Measurements from ENCODE around the gene ZNF91. TPM values are rescaled to one million over a fixed set of nuclear protein-coding genes. Genes with fewer than 3 reads are reported as not detected.
"Not testable (repeated sequence)": the region's sequence is repeated elsewhere in the genome, so short reads cannot be mapped to it uniquely, and the experiment has no call there.

Gene ZNF91
- total RNA-seq, 1 donor from 2014 or later: 20.5 TPM

- H3K36me3 Mint-ChIP-seq (ENCODE audit: low read depth): peaks cover 69% of the 10 kb centered on the region
- no peak overlapping the region for H3K4me3 Mint-ChIP-seq
- no peaks in the 10 kb centered on the region for H3K27me3 Mint-ChIP-seq (ENCODE audit: insufficient read depth)
- intact Hi-C loops (cut with micrococcal nuclease): no loop called here
- no peak for DNase-seq (ENCODE audit: low spot score)
- peaks cover 70% of the 10 kb centered on the region for H3K9me3 Mint-ChIP-seq
- no peak overlapping the region for H3K27ac Mint-ChIP-seq
- H3K4me1 Mint-ChIP-seq (ENCODE audit: low read depth): no peaks in the 10 kb centered on the region
These were observed 9.9 kb downstream of the ZNF91 start for GRCh38 chr19:23385404-23385803.

GRCh38 chr19:23384858-23385257 lies 10.4 kb downstream of the ZNF91 start:
- Mint-ChIP-seq H3K9me3 (peaks cover 70% of the 10 kb centered on the region), H3K36me3 (ENCODE audit: low read depth) (peaks cover 69% of the 10 kb centered on the region), H3K27ac (no peak overlapping the region), H3K27me3 (ENCODE audit: insufficient read depth) (no peaks in the 10 kb centered on the region), H3K4me1 (ENCODE audit: low read depth) (no peaks in the 10 kb centered on the region), H3K4me3 (no peak overlapping the region)
- intact Hi-C loops (cut with micrococcal nuclease): no loop called here
- no peak for DNase-seq (ENCODE audit: low spot score)

- intact Hi-C loops (cut with micrococcal nuclease): no loop called here
- peaks cover 69% of the 10 kb centered on the region for H3K36me3 Mint-ChIP-seq (ENCODE audit: low read depth)
- H3K27me3 Mint-ChIP-seq (ENCODE audit: insufficient read depth): no peaks in the 10 kb centered on the region
- no peak overlapping the region for H3K27ac Mint-ChIP-seq
- no peaks in the 10 kb centered on the region for H3K4me1 Mint-ChIP-seq (ENCODE audit: low read depth)
- DNase-seq (ENCODE audit: low spot score): no peak
- no peak overlapping the region for H3K4me3 Mint-ChIP-seq
- peaks cover 70% of the 10 kb centered on the region for H3K9me3 Mint-ChIP-seq
These were observed 11.1 kb downstream of the ZNF91 start for GRCh38 chr19:23384166-23384565.

GRCh38 chr19:23382955-23383354 lies 12.3 kb downstream of the ZNF91 start:
- intact Hi-C loops (cut with micrococcal nuclease): no loop called here
- no peaks in the 10 kb centered on the region for H3K4me1 Mint-ChIP-seq (ENCODE audit: low read depth)
- H3K27ac Mint-ChIP-seq: no peak overlapping the region
- no peak for DNase-seq (ENCODE audit: low spot score)
- H3K27me3 Mint-ChIP-seq (ENCODE audit: insufficient read depth): no peaks in the 10 kb centered on the region
- peaks cover 64% of the 10 kb centered on the region for H3K36me3 Mint-ChIP-seq (ENCODE audit: low read depth)
- H3K9me3 Mint-ChIP-seq: peaks cover 59% of the 10 kb centered on the region
- no peak overlapping the region for H3K4me3 Mint-ChIP-seq

- Mint-ChIP-seq H3K27me3 (ENCODE audit: insufficient read depth) (no peaks in the 10 kb centered on the region), H3K36me3 (ENCODE audit: low read depth) (peaks cover 60% of the 10 kb centered on the region), H3K9me3 (peaks cover 60% of the 10 kb centered on the region), H3K27ac (no peak overlapping the region), H3K4me1 (ENCODE audit: low read depth) (no peaks in the 10 kb centered on the region), H3K4me3 (no peak overlapping the region)
- no peak for DNase-seq (ENCODE audit: low spot score)
- intact Hi-C loops (cut with micrococcal nuclease): no loop called here
These were observed 14.2 kb downstream of the ZNF91 start for GRCh38 chr19:23381114-23381513.

GRCh38 chr19:23379671-23380070 lies 15.6 kb downstream of the ZNF91 start:
- H3K27me3 Mint-ChIP-seq (ENCODE audit: insufficient read depth); H3K4me3 Mint-ChIP-seq; intact Hi-C loops (cut with micrococcal nuclease); H3K4me1 Mint-ChIP-seq (ENCODE audit: low read depth); DNase-seq (ENCODE audit: low spot score); H3K27ac Mint-ChIP-seq: not testable (repeated sequence)
- peaks cover 62% of the 10 kb centered on the region for H3K36me3 Mint-ChIP-seq (ENCODE audit: low read depth)
- H3K9me3 Mint-ChIP-seq: peaks cover 61% of the 10 kb centered on the region

- Mint-ChIP-seq H3K4me3 (no peak overlapping the region), H3K27me3 (ENCODE audit: insufficient read depth) (no peaks in the 10 kb centered on the region), H3K9me3 (peaks cover 57% of the 10 kb centered on the region), H3K36me3 (ENCODE audit: low read depth) (peaks cover 60% of the 10 kb centered on the region), H3K4me1 (ENCODE audit: low read depth) (no peaks in the 10 kb centered on the region), H3K27ac (no peak overlapping the region)
- DNase-seq (ENCODE audit: low spot score): no peak
- intact Hi-C loops (cut with micrococcal nuclease): no loop called here
These were observed 16.3 kb downstream of the ZNF91 start for GRCh38 chr19:23378948-23379347.

GRCh38 chr19:23377276-23377675 lies 18.0 kb downstream of the ZNF91 start:
- Mint-ChIP-seq H3K4me3 (no peak overlapping the region), H3K9me3 (peaks cover 60% of the 10 kb centered on the region), H3K4me1 (ENCODE audit: low read depth) (no peaks in the 10 kb centered on the region), H3K27ac (no peak overlapping the region), H3K27me3 (ENCODE audit: insufficient read depth) (no peaks in the 10 kb centered on the region), H3K36me3 (ENCODE audit: low read depth) (peaks cover 59% of the 10 kb centered on the region)
- no peak for DNase-seq (ENCODE audit: low spot score)
- intact Hi-C loops (cut with micrococcal nuclease): no loop called here

- intact Hi-C loops (cut with micrococcal nuclease): no loop called here
- DNase-seq (ENCODE audit: low spot score): no peak
- H3K9me3 Mint-ChIP-seq: peaks cover 41% of the 10 kb centered on the region
- H3K36me3 Mint-ChIP-seq (ENCODE audit: low read depth): peaks cover 39% of the 10 kb centered on the region
- H3K4me3 Mint-ChIP-seq: no peak overlapping the region
- no peak overlapping the region for H3K27ac Mint-ChIP-seq
- no peaks in the 10 kb centered on the region for H3K27me3 Mint-ChIP-seq (ENCODE audit: insufficient read depth)
- no peaks in the 10 kb centered on the region for H3K4me1 Mint-ChIP-seq (ENCODE audit: low read depth)
These were observed 28.8 kb downstream of the ZNF91 start for GRCh38 chr19:23366437-23366836.

GRCh38 chr19:23366031-23366430 lies 29.2 kb downstream of the ZNF91 start:
- intact Hi-C loops (cut with micrococcal nuclease); DNase-seq (ENCODE audit: low spot score); H3K27ac Mint-ChIP-seq; H3K4me1 Mint-ChIP-seq (ENCODE audit: low read depth); H3K27me3 Mint-ChIP-seq (ENCODE audit: insufficient read depth); H3K4me3 Mint-ChIP-seq: not testable (repeated sequence)
- Mint-ChIP-seq H3K9me3 (peaks cover 41% of the 10 kb centered on the region), H3K36me3 (ENCODE audit: low read depth) (peaks cover 36% of the 10 kb centered on the region)

- Mint-ChIP-seq H3K27me3 (ENCODE audit: insufficient read depth) (no peaks in the 10 kb centered on the region), H3K36me3 (ENCODE audit: low read depth) (peaks cover 31% of the 10 kb centered on the region), H3K4me3 (no peak overlapping the region), H3K27ac (no peak overlapping the region), H3K4me1 (ENCODE audit: low read depth) (no peaks in the 10 kb centered on the region), H3K9me3 (peaks cover 42% of the 10 kb centered on the region)
- DNase-seq (ENCODE audit: low spot score): no peak
- intact Hi-C loops (cut with micrococcal nuclease): no loop called here
These were observed 30.0 kb downstream of the ZNF91 start for GRCh38 chr19:23365222-23365621.

GRCh38 chr19:23361843-23362242 lies 33.4 kb downstream of the ZNF91 start:
- DNase-seq (ENCODE audit: low spot score); H3K27ac Mint-ChIP-seq; H3K27me3 Mint-ChIP-seq (ENCODE audit: insufficient read depth); H3K4me1 Mint-ChIP-seq (ENCODE audit: low read depth); H3K4me3 Mint-ChIP-seq; intact Hi-C loops (cut with micrococcal nuclease): not testable (repeated sequence)
- Mint-ChIP-seq H3K36me3 (ENCODE audit: low read depth) (peaks cover 31% of the 10 kb centered on the region), H3K9me3 (peaks cover 64% of the 10 kb centered on the region)

GRCh38 chr19:23351806-23352205 lies 43.5 kb downstream of the ZNF91 start:
- Mint-ChIP-seq H3K9me3 (peaks cover 92% of the 10 kb centered on the region), H3K4me1 (ENCODE audit: low read depth) (no peaks in the 10 kb centered on the region), H3K27me3 (ENCODE audit: insufficient read depth) (no peaks in the 10 kb centered on the region), H3K36me3 (ENCODE audit: low read depth) (peaks cover 60% of the 10 kb centered on the region), H3K4me3 (no peak overlapping the region), H3K27ac (no peak overlapping the region)
- no peak for DNase-seq (ENCODE audit: low spot score)
- intact Hi-C loops (cut with micrococcal nuclease): no loop called here

GRCh38 chr19:23346696-23347095 lies 48.6 kb downstream of the ZNF91 start:
- Mint-ChIP-seq H3K27ac (no peak overlapping the region), H3K36me3 (ENCODE audit: low read depth) (peaks cover 64% of the 10 kb centered on the region), H3K4me3 (no peak overlapping the region), H3K9me3 (peaks cover 93% of the 10 kb centered on the region), H3K4me1 (ENCODE audit: low read depth) (no peaks in the 10 kb centered on the region), H3K27me3 (ENCODE audit: insufficient read depth) (no peaks in the 10 kb centered on the region)
- no peak for DNase-seq (ENCODE audit: low spot score)
- intact Hi-C loops (cut with micrococcal nuclease): no loop called here
